Liver (tissue), 3 donors: ENCODE data around the gene FBXW5.

Experiments used
- ATF3 ChIP-seq: IDR thresholded peaks from 2 replicates; pipeline ENCODE4 v1.6.1; 2016; ENCODE audit warnings: antibody characterized with exemption
- CTCF ChIP-seq: fragments of 150-350 bp; IDR thresholded peaks from 2 replicates; pipeline ENCODE4 v1.5.1; 2017; ENCODE audit warnings: improper control_type of control experiment, low read depth, low read length; ENCODE audit not compliant: missing input control
- EGR1 ChIP-seq, 2 donors: IDR thresholded peaks; 2 replicates each; pipeline ENCODE4 v1.6.1; 2016 to 2018; ENCODE audit warnings: antibody characterized with exemption in 2 of 2, low read depth in 2 of 2
- FOXA1 ChIP-seq: IDR thresholded peaks from 2 replicates; pipeline ENCODE4 v1.6.1; 2016; ENCODE audit warnings: antibody characterized with exemption
- GABPA ChIP-seq, 2 donors: IDR thresholded peaks in 1 of 2; conservative IDR thresholded peaks in 1 of 2; 2 replicates each; pipeline ENCODE4 v1.6.1; 2016; ENCODE audit warnings: antibody characterized with exemption in 2 of 2, mild to moderate bottlenecking in 1 of 2, moderate library complexity in 1 of 2
- JUND ChIP-seq, 2 donors: IDR thresholded peaks; 2 replicates each; pipeline ENCODE4 v1.6.1; 2016; ENCODE audit warnings: antibody characterized with exemption in 2 of 2
- MAX ChIP-seq: IDR thresholded peaks from 2 replicates; pipeline ENCODE4 v1.6.1; 2016; ENCODE audit warnings: antibody characterized with exemption
- RAD21 ChIP-seq, 2 donors: IDR thresholded peaks; 2 replicates each; pipeline ENCODE4 v1.6.1; 2016; ENCODE audit warnings: antibody characterized with exemption in 2 of 2, mild to moderate bottlenecking in 2 of 2
- REST ChIP-seq: IDR thresholded peaks from 2 replicates; pipeline ENCODE4 v1.6.1; 2016; ENCODE audit warnings: antibody characterized with exemption, mild to moderate bottlenecking
- RXRA ChIP-seq, 2 donors: IDR thresholded peaks; 2 replicates each; pipeline ENCODE4 v1.6.1; 2017 to 2018; ENCODE audit warnings: antibody characterized with exemption in 2 of 2, mild to moderate bottlenecking in 1 of 2
- TAF1 ChIP-seq: conservative IDR thresholded peaks from 2 replicates; pipeline ENCODE4 v1.6.1; 2016; ENCODE audit warnings: antibody characterized with exemption, mild to moderate bottlenecking
- YY1 ChIP-seq: IDR thresholded peaks from 2 replicates; pipeline ENCODE4 v1.6.1; 2016; ENCODE audit warnings: antibody characterized with exemption, mild to moderate bottlenecking
- ZBTB33 ChIP-seq: IDR thresholded peaks from 2 replicates; pipeline ENCODE4 v1.6.1; 2016; ENCODE audit warnings: antibody characterized with exemption
- donor health status: healthy.
- donor health status: healthy.

- TF ChIP-seq YY1 (no peak), EGR1 (IDR thresholded peaks at IDR 0.05; ENCODE audit: low read depth in 2 of 2) (no peak), FOXA1 (no peak), CTCF (no peak), RAD21 (IDR thresholded peaks at IDR 0.05) (peak in 1 of 2 donors; percentile 11), MAX (no peak), TAF1 (no peak), GABPA (IDR thresholded peaks at IDR 0.05 in 1 of 2, conservative IDR thresholded peaks at IDR 0.05 in 1 of 2) (no peak), ZBTB33 (no peak), REST (peak; percentile 10), RXRA (IDR thresholded peaks at IDR 0.05) (no peak), ATF3 (no peak), JUND (IDR thresholded peaks at IDR 0.05) (no peak)
Observed at GRCh38 chr9:136943291-136944211, 987 bp downstream of the FBXW5 start.
